NCI-H460 (cell line): Measurements from ENCODE around the gene BCL7C. TPM values are rescaled to one million over a fixed set of nuclear protein-coding genes. Genes with fewer than 3 reads are reported as not detected.

ENCODE experiments used
- small RNA-seq, 2 experiments: library from RNA; depleted of rRNA; stranded (forward); fragments of <200 nt; gene quantifications; one replicate each; pipeline ENCODE3, GENCODE V24; 2014
- total RNA-seq: library from RNA; depleted of rRNA; stranded (reverse); fragments of >200 nt; shearing (Covaris generic); gene quantifications from 2 replicates; pipeline ENCODE4 v1.2.3, GENCODE V29; 2014; rRNA removed

The BCL7C gene
- total RNA-seq, 1 experiment from 2014 or later = 34.1 TPM

Small RNA genes within 50 kb of the gene (small RNA-seq; reads per million reads assigned to genes)
- gene MIR4519 (0 reads per million in 2 experiments), gene MIR762 (0 reads per million in 2 experiments)

Other genes with a start within 250 kb of the BCL7C start
- 13.0 and 15.7 TPM in 2 replicates for gene PRR14, start 243.1 kb downstream of the BCL7C start, total RNA-seq
- 26.0 and 29.3 TPM in 2 replicates for gene FBRS, start 235.6 kb downstream of the BCL7C start, total RNA-seq
- 5.5 and 10.0 TPM in 2 replicates for gene SRCAP, start 194.9 kb downstream of the BCL7C start, total RNA-seq
- 14.3 and 16.6 TPM in 2 replicates for gene PHKG2, start 145.7 kb downstream of the BCL7C start, total RNA-seq
- gene CFAP119, start 132.0 kb downstream of the BCL7C start, total RNA-seq = 2.2 and 4.6 TPM in 2 replicates
- 86.3 and 87.1 TPM in 2 replicates for gene RNF40, start 131.8 kb downstream of the BCL7C start, total RNA-seq
- 10.9 and 11.1 TPM in 2 replicates for gene ZNF629, start 106.9 kb downstream of the BCL7C start, total RNA-seq
- gene CTF1, start 2.5 kb upstream of the BCL7C start, total RNA-seq = 0.59 and 0.92 TPM in 2 replicates
- gene FBXL19, start 29.5 kb upstream of the BCL7C start, total RNA-seq = 12.3 and 14.2 TPM in 2 replicates
- gene ORAI3, start 55.0 kb upstream of the BCL7C start, total RNA-seq = 20.1 and 21.9 TPM in 2 replicates
- gene SETD1A, start 63.7 kb upstream of the BCL7C start, total RNA-seq = 5.0 and 6.8 TPM in 2 replicates
- 16.0 and 17.0 TPM in 2 replicates for gene HSD3B7, start 91.1 kb upstream of the BCL7C start, total RNA-seq
- 0.10 and 0.46 TPM in 2 replicates for gene STX1B, start 116.6 kb upstream of the BCL7C start, total RNA-seq
- 19.1 and 25.1 TPM in 2 replicates for gene STX4, start 139.5 kb upstream of the BCL7C start, total RNA-seq
- 8.5 and 10.6 TPM in 2 replicates for gene ZNF668, start 180.2 kb upstream of the BCL7C start, total RNA-seq
- gene ZNF646, start 180.3 kb upstream of the BCL7C start, total RNA-seq = 12.6 and 13.8 TPM in 2 replicates
- gene PRSS53, start 194.9 kb upstream of the BCL7C start, total RNA-seq = 1.3 TPM in 2 replicates
- 138 and 148 TPM in 2 replicates for gene VKORC1, start 200.7 kb upstream of the BCL7C start, total RNA-seq
- 24.0 and 26.9 TPM in 2 replicates for gene BCKDK, start 214.3 kb upstream of the BCL7C start, total RNA-seq
- 33.2 and 45.2 TPM in 2 replicates for gene KAT8, start 223.6 kb upstream of the BCL7C start, total RNA-seq
- not detected in 2 replicates for gene PRSS8, start 241.7 kb upstream of the BCL7C start, total RNA-seq